ENCODE measurements around the gene CST9L.

DNA sequence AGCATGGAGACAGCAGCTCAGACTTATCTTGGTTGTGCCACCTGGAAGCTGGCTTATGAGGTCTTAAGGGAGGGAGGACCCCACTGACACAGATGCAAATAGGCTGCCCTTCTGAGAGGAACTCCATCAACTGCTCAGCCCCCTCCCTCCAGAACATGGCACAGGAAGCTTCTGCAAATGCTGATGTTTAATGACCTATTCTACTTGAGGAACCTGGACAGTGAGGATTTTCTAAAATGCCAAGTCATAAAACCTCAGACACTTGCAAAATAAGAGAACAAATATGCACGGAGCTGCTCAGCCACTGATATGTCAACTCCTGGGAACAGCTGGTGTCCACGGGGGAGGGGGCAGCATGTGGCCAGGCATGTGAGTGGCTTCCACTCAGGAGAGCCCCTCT, 34.0 kb upstream of the CST9L start:
- TF ChIP-seq ZFX (IDR thresholded peaks at IDR 0.05) (no peak), EZH2 (IDR thresholded peaks at IDR 0.05) (no peak), YY1 (IDR thresholded peaks at IDR 0.05; ENCODE audit: extremely low read depth, insufficient replicate concordance, low read depth, low read length) (no peak), RAD21 (IDR thresholded peaks at IDR 0.05; ENCODE audit: low read depth) (no peak)
- TF ChIP-seq, protein P1, sequence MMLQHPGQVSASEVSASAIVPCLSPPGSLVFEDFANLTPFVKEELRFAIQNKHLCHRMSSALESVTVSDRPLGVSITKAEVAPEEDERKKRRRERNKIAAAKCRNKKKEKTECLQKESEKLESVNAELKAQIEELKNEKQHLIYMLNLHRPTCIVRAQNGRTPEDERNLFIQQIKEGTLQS (IDR thresholded peaks at IDR 0.05): no peak
- TF ChIP-seq, protein P2, sequence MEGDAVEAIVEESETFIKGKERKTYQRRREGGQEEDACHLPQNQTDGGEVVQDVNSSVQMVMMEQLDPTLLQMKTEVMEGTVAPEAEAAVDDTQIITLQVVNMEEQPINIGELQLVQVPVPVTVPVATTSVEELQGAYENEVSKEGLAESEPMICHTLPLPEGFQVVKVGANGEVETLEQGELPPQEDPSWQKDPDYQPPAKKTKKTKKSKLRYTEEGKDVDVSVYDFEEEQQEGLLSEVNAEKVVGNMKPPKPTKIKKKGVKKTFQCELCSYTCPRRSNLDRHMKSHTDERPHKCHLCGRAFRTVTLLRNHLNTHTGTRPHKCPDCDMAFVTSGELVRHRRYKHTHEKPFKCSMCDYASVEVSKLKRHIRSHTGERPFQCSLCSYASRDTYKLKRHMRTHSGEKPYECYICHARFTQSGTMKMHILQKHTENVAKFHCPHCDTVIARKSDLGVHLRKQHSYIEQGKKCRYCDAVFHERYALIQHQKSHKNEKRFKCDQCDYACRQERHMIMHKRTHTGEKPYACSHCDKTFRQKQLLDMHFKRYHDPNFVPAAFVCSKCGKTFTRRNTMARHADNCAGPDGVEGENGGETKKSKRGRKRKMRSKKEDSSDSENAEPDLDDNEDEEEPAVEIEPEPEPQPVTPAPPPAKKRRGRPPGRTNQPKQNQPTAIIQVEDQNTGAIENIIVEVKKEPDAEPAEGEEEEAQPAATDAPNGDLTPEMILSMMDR (IDR thresholded peaks at IDR 0.05 in 2 of 3, conservative IDR thresholded peaks at IDR 0.05 in 1 of 3; ENCODE audit: borderline replicate concordance in 1 of 3, insufficient read depth in 1 of 3, low read depth in 2 of 3, low read length in 2 of 3): no peak
